ENCODE measurements around the gene NTRK2.
"Not testable (repeated sequence)": the region's sequence is repeated elsewhere in the genome, so short reads cannot be mapped to it uniquely, and the experiment has no call there.

Gene NTRK2

DNA sequence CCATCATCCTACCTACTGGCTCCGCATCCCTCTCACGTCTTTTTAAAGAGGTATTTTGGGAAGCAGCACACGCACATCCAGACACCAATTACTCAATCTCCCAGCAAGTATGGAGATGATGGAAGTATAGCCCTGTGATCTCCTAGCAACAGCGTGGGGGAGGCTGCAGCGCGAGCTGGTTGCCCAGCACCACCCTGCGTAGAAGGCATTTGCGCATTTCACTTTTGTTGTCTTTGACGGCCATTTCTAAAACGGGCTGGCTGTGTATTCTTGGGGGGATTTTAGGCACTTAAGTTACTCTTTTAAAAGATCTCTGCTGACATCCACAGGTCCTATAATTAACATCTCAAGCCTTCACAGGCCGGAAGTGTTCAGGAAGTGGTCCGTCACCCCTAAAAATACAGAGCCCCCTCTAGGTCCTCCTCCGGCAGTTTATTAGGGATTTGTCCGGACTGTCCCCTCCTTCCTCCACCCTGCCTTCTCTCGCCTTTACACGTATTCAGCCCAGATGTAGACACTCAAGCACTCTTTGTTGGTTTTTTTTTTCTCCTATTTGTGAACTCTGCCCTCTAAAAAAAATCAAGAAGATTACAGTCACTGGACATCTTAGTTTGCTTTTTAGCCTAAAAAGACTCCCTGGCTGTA lies 371.4 kb downstream of the NTRK2 start:
- DNase-seq, result no peak

DNA sequence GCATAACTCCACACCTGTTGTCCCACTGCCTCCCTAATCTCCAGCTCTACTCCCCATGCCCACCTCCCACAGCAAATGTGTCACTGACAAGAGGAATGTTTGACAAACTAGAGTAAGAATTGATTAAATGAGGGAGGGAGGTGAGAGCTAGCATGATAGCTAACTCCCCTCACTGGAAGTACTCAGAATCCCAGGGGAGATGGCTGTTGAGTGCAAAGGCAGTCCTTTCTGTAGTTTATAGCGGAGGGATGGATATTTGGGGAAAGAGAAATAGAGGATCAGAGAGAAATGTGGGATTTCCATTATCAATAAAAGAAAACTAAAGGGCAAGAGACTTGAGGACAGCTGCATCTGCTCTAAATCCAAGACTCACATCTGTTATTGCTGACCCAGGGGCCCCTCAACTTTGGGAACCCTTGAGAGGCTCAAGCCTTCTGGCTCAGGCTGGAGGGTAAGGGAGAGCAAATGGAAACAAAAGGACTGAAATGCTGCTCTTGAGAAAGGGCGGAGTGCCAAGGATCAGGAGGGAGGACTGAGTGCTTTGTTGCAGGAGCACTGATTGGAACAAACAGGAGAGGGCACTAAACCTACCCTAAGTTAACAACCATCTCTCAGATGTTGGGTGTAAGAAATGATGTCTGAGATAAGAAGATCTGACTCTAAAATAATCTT lies 372.1 kb downstream of the NTRK2 start:
- DNase-seq, result no peak

DNA sequence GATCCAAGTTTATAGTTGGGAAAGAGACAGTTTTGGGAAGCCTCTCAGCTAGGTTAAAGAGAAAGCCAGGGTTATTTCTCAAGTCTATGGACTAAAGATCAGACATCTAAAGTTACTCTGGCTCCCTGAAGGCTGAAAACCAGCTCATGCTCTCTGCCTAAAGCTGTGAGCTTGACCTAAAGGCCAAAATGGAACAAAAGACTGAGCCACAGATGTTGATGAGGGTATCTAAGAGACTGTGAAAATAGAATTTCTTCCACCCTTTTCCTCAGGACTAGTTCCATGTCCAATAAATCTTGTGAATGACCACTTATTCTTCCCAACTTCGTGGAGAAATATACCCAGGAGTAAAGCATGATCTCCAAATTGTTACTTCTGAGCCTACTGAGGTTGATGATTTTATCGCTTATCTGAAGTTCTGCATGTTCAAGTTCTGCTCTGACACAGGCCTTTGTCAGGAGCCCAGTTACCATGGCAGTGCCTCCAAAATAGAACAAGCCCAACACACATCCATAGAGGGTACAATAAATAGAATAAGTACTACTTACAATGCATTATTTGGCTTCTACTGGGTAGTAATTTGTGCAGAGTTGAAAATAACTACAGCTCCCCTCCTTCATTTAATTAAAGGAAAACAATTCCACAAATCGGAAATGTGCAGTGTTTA lies 373.6 kb downstream of the NTRK2 start:
- DNase-seq, result no peak

DNA sequence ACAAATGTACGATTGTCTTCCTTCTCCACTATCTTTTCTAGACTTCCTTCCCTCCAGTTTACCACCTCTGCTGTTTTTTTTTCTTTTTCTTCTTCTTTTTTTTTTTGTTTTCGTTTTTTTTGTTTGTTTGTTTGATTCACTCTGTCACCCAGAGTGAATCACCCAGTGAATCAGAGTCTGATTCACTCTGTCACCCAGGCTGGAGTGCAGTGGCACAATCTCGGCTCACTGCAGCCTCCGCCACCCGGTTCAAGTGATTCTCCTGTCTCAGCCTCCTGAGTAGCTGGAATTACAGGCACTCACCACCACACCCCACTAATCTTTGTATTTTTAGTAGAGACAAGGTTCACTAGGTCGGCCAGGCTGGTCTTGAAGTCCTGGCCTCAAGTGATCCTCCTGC lies 375.7 kb downstream of the NTRK2 start:
- no peak for DNase-seq

DNA sequence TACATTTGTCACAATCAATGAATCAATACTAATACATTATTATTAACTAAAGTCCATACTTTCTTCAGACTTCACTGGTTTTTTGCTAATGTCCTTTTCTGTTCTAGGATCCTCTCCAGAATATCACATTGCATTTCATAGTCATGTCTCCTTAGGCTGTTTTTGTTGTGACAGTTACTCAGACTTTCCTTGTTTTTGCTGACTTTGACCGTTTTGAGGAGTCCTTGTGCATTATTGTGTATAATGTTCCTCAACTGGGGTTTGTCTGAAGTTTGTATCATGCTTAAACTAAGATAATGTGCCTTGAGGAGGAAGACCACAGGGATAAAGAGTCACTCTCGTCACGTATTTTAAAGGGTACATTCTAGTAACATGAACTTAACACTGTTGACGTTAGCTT lies 376.9 kb downstream of the NTRK2 start:
- no peak for DNase-seq

DNA sequence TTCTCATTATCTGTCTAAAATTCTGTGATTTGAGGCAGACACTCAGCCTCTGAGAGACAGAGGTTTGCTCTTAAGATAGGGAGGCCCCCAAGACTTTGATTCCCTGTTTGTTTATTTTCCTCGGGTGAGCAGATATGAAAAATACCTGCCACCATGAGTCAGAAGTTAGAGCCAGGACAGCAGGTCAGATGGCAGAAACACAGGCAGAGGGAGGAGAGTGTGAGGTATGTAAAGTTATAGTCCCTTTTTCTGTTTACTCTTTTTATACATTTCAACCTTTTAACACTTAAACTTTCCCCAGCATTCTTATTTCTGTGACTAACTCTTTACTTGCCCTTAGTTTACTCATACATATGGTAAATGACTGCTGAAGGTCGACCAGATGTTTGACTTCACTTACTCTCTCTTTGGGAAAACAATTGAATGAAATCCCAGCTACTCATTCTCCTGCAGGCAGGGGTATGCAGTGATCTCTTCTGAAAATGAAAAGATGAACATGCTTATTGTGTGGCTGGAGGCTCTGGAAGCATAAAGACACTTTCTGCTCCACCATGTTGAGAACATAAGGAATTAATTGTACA lies 383.8 kb downstream of the NTRK2 start:
- no peak for DNase-seq

DNA sequence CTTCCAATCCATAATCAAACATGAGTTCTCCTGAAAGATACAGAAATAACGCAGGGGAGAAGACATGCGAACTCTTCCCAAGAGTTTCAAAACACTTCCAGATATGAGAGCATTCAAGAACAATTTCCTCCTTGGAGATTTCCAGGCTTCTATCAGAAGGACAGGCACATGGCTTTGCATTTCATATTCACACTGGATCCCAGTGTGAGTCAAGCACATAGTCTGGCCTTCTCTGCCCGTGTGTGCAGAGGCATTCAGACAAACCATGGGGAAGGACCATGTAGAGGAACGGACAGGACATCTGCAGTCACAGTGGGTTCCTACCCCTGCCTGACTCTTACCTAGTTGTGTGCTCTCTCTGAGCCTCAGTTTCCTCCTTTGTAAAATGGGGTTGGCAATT lies 384.5 kb downstream of the NTRK2 start:
- no peak for DNase-seq

DNA sequence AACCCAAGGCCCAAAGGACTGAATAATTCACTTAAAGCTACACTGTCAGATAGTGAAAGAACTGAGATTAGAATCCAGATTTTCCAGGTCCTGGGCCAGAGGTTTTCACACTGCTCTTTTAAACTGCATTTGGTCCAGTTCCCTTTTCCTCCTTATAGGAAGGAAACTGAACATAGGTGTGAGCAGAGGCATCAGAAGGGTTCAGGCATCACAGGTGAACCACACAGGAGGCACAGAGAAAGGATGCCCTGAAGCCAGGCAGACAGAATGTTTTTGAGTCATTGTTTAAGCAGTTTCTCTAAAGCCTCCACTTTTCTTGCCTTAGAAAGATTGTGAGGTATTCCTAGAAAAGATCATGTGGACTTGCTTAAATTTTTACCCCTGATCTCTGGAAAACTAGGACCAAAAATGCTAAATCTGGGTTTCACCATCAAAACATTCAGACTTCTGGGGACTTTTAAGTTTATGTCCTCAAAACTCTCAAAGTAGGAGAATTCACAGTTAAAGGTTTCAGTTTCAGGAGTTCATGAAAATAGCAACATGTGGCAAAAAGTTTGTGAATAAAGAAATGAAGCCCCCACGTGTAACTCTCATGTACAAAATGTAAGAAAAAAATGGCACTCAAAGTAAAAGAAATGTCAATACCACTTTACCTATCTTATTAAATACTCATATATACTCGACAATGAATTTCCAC lies 386.1 kb downstream of the NTRK2 start:
- no peak for DNase-seq

DNA sequence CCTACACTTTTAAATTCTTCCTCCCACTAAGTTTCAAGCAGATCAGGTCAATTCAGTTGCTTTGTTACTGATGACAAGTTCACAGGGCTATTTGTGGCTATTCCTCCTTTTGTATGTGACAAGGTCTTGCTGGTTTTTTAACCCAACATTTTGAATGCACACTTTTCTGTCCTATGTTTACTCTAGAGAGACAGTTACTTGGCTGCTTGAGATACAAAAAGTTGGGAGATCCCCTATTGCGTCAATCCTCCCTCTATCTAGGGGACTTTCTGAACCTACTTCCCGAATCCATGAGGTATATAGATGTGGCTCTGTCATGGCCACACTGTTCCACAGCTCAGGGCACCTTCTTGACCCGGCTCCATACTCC lies 386.7 kb downstream of the NTRK2 start:
- no peak for DNase-seq

DNA sequence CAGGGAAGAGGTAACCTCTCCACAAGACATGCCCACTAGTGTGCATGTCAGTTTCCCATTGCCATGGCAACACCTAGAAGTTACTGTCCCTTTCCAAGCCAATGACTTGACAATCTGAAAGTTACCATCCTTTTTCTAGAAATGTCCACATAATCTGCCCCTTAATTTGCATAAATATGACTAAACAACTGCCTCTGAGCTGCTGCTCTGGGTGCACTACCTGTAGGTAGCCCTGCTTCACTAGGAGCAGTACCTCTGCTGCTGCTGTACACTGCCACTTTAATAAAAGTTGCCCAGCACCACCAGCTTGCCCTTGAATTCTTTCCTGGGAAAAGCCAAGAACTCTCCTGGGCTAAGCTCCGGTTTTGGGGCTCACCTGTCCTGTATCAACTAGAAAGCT lies 392.4 kb downstream of the NTRK2 start:
- DNase-seq, result no peak

DNA sequence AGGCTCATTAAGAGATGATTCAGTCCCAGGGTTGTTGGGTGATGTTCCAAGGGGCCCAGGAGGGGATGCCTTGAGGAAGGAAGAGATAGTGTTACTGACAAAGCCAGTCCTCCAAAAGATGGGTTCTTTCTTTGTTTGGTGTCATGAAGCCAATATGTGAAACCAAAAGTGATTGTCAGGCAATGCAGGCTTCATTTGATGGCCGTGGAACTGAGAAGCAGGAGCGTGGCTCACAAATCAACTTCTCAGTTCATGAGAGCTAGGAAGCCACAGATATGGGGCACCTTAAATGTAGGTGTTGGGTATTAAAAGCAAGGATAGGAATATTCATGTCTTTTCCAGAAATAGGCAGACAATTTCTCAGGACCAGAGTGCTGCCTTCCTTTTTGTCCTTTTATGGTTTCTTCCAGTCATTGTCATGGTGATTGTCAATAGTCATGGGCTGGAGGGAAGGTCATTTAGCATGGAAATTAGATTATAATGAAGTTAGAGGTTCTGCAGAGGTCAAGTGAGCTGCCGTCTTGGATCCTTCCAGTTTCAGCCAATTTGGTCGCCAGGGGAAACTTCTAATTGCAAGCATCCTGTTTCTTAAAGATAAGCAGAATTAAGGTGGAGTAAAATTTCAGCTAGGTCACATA lies 393.0 kb downstream of the NTRK2 start:
- no peak for DNase-seq

DNA sequence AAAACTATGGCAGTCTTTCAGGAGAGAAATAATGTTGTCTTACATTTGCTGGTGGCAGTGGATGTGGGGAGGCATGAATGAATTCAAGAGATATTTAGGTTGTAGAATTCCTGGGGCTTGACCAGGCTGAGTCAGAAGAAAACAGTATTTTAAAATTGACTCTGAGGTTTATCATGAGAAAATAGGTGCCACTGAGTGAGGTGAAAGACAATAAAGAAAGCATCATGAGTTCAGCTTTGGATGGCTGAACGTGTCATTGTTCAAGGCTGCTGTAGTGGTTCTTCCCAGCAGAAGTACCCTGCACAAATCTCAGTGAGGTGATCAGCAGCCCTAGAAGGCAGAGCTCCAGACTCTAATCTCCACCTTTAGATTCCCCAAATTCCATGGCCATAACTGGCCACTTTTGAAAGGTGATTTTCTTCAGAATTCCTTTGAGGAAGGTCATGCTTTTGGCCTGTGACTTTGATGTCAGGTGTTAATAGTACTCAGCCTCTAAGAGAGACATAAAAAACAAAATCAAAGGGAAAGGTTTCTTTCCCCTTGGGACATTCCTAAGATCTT lies 395.4 kb downstream of the NTRK2 start:
- no peak for DNase-seq

DNA sequence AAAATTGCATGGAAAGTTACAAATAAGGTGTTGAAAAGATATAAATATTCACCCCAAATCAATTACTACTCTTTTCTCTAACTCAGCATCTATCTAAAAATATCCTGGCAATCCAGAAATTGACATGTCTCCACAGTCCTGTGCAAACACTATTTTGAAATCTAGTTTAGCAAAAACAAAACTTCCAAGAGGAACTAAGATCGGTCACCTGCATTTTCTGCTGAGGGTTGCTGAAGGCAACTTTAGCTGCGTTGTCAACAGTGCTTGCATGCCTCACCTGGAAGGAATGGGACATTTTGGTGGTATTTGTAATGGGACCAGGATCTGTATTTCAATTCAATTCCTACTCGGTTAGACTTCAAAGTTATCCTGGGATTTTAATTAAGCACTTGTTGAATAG lies 398.3 kb downstream of the NTRK2 start:
- DNase-seq, result peak; percentile 14

DNA sequence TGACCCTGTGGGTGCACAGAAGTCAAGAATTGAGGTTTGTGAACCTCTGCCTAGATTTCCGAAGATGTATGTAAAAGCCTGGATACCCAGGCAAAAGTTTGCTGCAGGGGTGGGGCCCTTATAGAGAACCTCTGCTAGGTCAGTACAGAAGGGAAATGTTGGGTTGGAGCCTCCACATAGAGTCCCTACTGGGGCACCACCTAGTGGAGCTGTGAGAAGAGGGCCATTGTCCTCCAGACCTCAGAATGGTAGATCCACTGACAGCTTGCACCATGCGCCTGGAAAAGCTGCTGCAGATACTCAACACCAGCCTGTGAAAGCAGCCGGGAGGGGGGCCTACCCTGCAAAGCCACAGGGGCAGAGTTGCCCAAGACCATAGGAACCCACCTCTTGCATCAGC lies 399.9 kb downstream of the NTRK2 start:
- not testable (repeated sequence) for DNase-seq

All from MV-4-11 (cell line).